HG03575 (cell line): Measurements from ENCODE around the gene ELOVL1.

Experiments
- ATAC-seq: cut with Tn5 transposase; IDR thresholded peaks from one replicate; pipeline ENCODE4 v1.9.1; 2021; ENCODE audit not compliant: unreplicated experiment, insufficient number of reproducible peaks, low FRiP score; ENCODE audit errors: extremely low read depth

Gene ELOVL1

DNA sequence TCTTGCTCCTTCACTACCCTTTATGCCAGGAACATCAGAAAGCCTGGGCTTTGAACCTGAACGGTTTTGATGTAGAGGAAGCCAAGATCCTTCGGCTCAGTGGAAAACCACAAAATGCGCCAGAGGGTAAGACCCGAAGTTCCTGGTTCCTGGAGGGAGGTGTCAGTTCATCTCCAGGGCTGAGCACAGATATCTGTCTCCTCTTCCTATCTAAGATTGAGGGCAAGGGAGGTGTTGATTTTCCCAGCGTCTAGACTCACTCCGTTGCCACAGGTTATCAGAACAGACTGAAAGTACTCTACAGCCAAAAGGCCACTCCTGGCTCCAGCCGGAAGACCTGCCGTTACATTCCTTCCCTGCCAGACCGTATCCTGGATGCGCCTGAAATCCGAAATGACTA, 8.1 kb downstream of the ELOVL1 start:
- no peak for ATAC-seq

DNA sequence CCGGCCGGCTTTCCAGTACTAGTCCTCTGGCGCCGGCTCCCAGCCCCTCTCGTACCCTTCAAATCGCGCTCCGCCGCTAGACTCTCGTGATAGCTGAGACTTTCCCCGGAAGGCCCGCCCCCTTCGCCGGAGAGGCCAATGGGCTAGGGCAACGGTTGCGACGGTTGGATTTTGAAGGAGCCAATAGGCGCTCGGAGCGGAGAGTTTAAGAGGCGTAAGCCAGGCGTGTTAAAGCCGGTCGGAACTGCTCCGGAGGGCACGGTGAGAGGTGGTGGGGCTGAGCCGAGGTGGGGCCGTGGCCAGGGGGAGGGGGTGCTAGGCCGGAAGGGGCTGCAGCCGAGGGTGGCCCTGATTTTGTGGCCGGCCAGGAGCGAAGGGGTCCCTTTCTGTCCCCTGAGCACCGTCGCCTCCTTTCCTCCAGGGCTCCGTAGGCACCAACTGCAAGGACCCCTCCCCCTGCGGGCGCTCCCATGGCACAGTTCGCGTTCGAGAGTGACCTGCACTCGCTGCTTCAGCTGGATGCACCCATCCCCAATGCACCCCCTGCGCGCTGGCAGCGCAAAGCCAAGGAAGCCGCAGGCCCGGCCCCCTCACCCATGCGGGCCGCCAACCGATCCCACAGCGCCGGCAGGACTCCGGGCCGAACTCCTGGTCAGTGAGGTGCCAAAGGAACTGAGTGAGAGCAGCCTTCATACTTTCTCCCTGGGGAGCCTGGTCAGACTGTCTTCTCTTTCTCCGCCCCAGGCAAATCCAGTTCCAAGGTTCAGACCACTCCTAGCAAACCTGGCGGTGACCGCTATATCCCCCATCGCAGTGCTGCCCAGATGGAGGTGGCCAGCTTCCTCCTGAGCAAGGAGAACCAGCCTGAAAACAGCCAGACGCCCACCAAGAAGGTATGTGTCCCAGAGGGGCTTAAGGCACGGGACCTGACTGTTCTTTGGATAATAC, 8.8 kb downstream of the ELOVL1 start, which contains the start of gene CDC20:
TSS of gene CDC20 (plus strand) at position 236 of the 948 bp plus-strand sequence. CDS start at position 471, 235 bp downstream.
- ATAC-seq, result peak; percentile 71

DNA sequence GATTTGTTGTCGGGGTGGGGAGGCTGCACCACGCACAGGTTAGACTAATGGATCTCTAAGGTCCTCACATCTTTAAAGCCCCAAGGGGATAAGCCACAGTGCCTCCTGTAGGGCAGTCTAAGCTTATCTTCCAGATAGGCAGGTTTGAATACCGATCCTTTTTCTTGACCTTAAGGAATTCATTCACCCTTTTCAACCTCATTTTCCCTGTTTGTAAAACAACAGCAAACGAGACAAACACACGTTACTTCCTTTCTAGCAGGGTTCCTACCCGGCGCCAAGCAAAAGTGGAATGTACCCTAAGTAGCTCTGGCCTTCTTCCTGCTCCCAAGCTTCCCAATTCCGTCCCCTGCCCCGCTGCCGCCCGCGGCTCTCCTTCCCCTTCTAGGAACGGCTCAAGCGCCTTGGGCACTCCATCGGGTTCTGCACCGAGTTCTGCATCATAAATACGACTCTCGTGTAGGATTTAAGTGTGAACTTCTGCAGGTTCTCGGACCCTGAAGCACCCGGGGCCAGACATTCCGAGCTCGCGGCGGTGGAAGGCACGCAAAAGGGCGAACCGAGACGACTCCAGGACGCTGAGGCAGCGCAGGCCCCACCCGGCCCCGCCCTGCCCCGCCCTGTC, 9.6 kb downstream of the ELOVL1 start:
- ATAC-seq, result no peak

DNA sequence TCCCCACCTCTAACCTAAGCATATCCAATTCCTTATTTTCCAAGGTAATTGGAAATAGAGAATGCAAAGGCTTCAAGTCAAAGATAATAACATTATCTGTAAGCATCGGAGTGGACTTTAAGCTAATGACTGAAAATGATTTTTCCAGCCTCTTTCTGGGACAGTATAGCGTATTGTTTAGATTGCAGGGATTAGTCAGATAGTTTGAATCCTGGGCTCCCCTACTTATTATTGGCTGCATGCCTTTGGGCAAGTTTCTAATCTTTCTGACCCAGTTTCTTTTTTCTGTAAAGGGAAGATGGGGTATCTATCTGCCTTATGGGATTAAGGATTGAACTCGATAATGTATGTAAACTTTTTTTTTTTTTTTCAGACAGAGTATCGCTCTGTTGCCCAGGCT, 10.6 kb downstream of the ELOVL1 start:
- ATAC-seq, result no peak

DNA sequence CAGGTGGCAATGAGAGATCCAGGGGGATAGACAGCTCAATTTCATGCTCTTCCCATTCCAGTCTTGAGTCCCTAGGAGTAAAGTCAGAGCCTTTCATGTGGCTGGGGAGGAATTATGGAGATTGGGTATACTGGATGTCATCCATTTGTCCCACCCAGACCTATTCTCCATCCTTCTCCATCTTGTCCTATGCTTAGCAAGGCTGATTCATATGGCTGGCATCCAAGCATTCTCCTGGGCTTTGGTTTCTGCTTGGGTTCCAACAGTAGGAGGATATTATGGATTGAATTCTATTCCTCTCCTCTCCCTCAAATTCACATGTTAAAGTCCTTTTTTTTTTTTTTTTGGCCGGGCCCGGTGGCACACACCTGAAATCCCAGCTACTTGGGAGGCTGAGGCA, 12.9 kb downstream of the ELOVL1 start:
- ATAC-seq, result no peak

DNA sequence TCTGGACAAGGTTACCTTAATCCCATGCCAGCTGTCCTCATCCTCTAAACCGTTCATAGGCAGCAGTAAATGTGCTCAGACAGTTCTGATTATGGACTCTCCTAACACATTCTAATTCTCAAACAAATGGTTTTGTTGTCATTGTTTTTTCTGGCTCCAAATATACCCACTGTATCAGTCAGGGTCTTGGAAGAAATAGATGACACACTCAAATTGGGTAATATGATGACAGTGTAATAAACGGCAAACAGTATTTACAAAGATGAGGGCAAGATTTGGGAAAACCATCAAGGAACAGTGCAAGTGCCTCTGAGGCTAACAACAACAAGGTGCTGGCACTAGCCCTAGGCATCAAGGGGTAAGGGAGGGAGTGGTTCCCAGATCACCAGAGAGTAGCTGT, 13.3 kb downstream of the ELOVL1 start:
- no peak for ATAC-seq

DNA sequence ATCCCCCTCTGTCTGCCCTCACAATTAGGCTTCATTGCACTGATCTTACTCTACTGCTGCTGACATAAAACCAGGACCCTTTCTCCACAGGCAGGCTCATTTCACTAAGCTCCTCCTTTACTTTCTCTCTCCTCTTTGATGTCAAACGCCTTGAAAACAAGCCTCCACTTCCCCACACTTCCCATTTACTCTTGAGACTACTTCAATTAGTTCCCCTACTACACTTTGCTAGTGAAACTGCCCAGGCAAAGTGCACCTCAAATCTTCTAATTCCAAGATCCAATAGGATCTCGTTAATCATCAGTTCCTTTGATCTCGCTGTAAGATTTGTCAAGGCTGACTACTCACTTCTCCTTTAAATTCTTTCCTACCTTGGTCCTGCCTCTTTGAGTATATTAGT, 14.9 kb downstream of the ELOVL1 start:
- no peak for ATAC-seq

DNA sequence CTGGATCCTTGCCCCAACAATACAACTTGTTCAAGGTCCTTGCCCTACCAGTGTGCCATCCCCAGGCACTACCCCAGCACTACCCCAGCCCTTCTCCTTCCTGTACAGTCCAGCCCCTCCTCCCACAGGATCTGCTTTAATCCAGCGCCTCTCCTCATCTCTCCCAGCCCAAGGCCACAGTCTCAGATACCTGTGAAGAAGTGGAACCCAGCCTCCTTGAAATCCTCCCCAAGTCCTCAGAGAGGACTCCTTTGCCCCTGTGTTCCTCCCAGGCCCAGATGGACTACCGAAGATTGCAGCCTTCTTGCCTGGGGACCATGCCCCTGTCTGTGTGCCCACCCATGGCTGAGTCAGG, 15.5 kb downstream of the ELOVL1 start:
- ATAC-seq, result no peak

DNA sequence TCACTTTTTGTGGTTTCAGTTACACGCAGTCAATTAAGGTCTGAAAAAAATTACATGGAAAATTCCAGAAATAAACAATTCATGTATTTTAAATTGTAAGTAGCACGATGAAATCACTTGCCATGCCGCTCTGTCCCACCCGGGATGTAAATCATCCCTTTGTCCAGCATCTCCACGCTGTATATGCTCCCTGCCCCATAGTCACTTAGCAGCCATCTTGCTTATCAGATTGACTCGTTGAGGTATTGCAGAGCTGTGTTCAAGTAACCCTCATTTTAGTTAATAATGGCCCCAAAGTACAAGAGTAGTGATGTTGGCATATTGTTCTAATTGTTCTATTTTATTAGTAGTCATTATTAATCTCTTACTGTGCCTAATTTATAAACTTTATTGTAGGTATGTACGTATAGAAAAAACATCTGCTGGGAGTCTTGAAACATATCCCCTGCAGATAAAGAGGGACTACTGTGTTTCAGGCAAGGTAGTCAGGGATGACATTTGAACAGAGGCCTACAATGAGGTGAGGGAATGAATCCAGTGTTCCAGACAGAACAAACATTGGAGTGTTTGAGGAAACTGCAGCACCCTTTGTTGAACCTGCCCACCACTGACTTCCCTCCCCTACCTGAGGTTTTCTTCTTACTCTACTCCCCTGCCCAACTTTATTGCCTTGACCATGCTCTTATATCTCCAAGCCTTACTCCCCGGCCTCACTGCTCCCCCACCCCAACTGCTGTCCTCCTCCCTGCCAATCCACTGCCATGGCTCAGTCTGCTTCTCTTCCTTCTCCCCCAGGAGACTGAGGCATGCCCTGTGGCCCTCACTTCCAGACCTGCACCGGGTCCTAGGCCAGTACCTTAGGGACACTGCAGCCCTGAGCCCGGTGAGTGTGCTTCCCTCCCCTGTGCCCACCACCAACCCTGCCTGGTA, 16.1 kb downstream of the ELOVL1 start:
- no peak for ATAC-seq

DNA sequence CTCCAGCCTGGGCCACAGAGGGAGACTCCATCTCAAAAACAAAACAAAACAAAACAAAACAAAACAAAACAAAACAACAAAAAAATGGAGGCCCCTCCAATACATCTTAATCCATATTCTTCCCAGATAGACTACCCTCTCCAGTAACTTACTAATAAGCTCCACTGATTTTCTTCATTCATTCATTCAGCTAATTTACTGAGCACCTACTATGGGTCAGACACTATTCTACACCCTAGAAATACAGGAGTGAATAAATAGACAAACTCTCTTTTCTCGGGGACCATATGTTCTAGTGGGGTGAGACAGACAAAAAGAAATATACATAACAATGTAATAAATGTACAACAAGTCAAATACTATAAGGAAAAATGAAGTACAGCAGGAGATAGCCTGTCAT, 16.8 kb downstream of the ELOVL1 start:
- ATAC-seq, result no peak

DNA sequence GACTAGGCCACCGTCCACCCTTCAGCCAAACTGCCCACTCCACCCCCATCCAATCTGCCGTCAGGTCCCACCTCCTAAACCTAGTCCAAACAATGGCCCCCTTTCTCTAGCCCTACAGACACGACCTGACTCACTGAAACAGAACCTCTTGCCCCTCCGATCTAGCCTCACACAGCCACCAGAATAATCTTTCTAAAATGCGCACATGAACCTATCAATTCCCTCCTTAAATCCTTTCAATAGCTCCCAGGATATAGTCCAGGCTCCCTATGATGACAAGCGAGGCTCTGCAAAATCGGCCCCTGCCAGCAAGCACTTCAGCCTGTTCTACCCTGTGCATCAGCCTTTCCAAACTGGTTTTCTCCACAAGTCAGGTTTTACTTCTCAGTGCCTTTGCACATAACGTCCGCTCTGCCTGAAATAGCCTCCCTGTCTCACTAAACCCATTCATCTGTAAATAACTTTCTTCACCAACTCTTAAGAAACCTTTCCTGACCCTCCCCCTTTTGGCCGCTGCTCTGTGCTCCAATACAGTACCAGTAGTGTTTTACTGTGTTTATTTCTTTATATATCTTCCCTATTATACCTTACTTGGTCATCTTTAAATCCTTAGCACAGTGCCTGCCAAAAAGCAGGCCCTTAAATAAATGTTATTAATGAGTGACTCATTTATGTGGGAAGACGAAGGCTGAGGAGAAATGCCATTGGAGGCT, 18.1 kb downstream of the ELOVL1 start:
- no peak for ATAC-seq

DNA sequence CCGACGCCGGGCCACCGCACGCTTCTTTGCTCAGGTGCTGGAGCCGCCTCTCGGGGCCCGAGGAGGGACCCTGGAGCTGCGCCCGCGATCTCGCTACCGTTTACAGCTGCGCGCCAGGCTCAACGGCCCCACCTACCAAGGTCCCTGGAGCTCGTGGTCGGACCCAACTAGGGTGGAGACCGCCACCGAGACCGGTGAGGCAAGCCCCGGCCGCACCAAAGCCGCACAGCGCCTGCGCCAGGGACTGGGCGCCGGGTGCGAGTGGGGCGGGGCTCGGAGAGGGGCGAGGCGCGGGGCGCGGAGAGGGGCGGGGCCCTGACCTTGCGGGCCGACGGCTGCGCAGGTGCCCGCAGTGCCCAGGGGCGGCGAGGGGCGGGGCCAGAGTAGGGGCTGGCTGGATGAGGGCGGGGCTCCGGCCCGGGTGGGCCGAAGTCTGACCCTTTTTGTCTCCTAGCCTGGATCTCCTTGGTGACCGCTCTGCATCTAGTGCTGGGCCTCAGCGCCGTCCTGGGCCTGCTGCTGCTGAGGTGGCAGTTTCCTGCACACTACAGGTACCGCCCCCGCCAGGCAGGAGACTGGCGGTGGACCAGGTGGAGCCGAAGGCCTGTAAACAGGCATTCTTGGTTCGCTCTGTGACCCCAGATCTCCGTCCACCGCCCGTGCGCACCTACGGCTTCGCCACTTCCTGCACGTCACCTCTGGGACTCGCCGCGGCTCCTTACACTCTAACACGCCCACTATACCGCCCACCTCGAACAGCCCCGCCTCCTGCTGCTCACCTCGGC, 18.8 kb downstream of the ELOVL1 start:
- no peak for ATAC-seq

DNA sequence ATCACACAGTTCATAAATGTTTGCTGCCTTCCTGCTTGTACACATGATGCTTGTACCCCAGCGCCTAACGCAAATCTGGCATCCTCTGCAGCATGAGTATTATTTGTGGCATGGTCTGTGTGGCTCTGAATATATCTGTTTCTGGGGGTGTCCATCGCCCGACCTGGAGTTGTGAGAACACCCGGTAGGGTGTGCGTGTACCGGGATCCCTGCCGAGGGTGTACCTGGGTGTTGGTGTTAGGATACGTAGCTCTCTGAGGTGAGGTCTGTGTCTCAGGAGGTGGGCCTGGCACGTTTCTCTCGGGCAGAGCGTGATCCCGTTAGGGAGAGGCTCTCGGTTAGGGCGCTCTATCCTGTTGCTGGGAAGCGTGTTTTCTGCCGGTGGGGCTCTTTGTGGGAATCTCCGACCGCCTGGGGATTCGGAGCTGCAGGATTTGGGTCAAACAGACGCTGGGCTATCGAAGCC, 19.4 kb downstream of the ELOVL1 start:
- ATAC-seq, result no peak

DNA sequence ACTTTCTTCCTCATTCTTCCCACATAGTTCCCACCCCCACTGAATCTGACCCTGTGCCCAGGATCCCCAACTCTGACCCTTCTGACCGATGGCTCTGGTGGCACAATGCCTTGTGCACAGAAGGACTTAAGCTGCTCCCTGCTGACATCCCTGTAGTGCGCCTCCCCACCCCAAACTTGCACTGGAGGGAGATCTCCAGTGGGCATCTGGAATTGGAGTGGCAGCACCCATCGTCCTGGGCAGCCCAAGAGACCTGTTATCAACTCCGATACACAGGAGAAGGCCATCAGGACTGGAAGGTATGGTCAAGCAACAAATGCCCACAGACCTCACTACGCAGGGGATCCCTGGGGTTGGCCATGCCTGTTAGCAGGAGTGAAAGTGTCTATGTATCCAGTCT, 21.2 kb downstream of the ELOVL1 start:
- ATAC-seq, result no peak

DNA sequence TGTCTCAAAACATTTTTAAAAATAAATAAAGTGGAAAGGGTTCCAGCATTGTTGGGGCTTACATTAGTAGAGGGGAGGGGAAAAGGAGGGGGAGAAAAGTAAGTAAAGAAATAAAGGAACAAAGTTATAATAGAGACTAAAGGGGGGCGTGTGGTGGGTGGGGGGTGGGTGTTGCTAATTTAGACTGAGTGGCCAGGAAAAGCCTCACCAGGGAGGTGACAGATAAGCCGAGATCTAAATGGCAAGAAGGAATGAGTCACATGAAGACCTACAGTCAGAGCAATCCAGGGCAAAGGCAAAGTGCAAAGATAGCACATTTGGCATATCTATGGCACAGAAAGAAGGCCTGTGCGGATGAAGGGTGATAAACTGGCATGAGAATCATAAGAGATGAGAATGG, 22.7 kb downstream of the ELOVL1 start:
- no peak for ATAC-seq

DNA sequence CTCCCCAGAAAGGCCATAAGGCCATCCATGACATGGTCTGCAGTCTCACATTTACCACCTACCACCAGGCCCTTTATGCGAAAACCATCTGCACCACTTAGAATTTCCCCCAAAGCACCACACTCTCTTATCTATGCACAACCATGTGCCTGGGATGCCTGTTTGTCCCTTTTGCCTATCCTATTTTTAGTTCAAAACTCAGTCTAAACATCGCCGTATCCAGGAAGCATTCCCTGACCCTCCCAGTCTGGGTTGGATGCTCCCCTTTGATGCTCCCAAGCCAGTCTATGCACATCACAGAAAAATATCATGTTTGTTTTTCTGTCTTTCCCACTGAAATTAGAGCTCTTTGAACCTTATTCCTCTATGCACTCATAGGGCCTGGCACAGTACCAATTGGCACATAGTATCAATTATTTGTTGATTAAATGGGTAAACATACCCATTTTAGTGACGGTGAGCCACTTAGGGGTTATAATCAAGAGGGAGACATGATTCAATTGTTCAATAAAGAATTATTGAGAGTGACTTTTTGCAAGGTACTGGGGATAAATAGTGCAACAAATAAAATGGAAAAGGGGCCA, 23.5 kb downstream of the ELOVL1 start:
- no peak for ATAC-seq

DNA sequence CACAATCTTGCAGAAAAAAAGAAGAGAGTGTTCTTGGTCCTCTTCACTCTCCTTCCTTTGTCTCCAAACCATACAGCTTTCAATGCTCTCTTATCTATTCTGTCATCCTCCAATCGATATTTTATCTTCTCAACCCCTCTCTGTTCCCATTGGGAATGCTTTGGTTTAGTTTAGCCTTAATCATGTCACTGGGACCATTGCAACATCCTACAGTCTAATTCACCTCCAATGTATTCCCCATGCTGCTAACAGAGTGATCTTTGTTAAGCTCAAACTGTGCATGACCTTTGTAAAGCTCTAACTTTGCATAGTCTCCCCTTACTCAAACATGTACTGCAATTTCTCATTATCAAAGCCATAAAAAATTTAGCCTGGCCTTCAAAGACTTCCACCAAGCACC, 27.3 kb downstream of the ELOVL1 start:
- ATAC-seq, result no peak
